HEK293 (cell line): ENCODE results near the gene WDR75.
"Not testable (repeated sequence)": the region's sequence is repeated elsewhere in the genome, so short reads cannot be mapped to it uniquely, and the experiment has no call there.

Experiments used
- CTCF ChIA-PET: fragments of 350-600 bp; formaldehyde crosslinking; extraction: SDS; loops from one replicate; lab custom pipeline; 2021; ENCODE audit warnings: antibody characterized with exemption; lab: Yijun Ruan, JAX
- POLR2A ChIA-PET: fragments of 300-600 bp; formaldehyde crosslinking; extraction: SDS; loops from one replicate; lab custom pipeline; 2020; ENCODE audit warnings: antibody characterized with exemption, inconsistent platforms; lab: Yijun Ruan, JAX
- H3K27ac ChIP-seq: fragments of 200-500 bp; sonication (Bioruptor generic); 2 replicates; pipeline ENCODE4 v1.5.1; 2014; ENCODE audit warnings: low read depth, low read length, control low read depth, inconsistent platforms; ENCODE audit errors: extremely low read depth
- H3K36me3 ChIP-seq, 2 experiments: fragments of 200-500 bp in 1 of 2; sonication (Bioruptor generic) in 1 of 2; 1 replicate in 1 of 2; 2 replicates in 1 of 2; pipeline ENCODE4 v1.5.1; 2014 to 2017; ENCODE audit warnings: inconsistent platforms in 2 of 2, low read length in 2 of 2; ENCODE audit not compliant: control insufficient read depth in 2 of 2, insufficient read depth in 1 of 2
- H3K4me1 ChIP-seq: fragments of 200-500 bp; sonication (Bioruptor generic); 2 replicates; pipeline ENCODE4 v1.5.1; 2014; ENCODE audit warnings: mild to moderate bottlenecking, low read length, inconsistent platforms; ENCODE audit not compliant: control insufficient read depth, insufficient read depth
- H3K4me3 ChIP-seq: 2 replicates; pipeline ENCODE4 v1.5.1; 2011; ENCODE audit warnings: low read depth, mild to moderate bottlenecking, control low read depth, low read length, moderate library complexity
- H3K9me3 ChIP-seq: fragments of 200-500 bp; sonication (Bioruptor generic); 2 replicates; pipeline ENCODE4 v1.5.1; 2014; ENCODE audit warnings: low read depth, low read length, inconsistent platforms; ENCODE audit not compliant: control insufficient read depth, insufficient read depth
- EGR2 ChIP-seq: fragments of 450-650 bp; formaldehyde crosslinking; IDR thresholded peaks from 2 replicates; pipeline ENCODE4 v1.5.1; 2016; ENCODE audit warnings: low read depth, missing biosample characterization, missing genetic modification characterization
- GLI2 ChIP-seq: fragments of 450-650 bp; formaldehyde crosslinking; IDR thresholded peaks from 2 replicates; pipeline ENCODE4; 2017; ENCODE audit warnings: missing biosample characterization, missing genetic modification characterization, low read depth, borderline replicate concordance
- KLF8 ChIP-seq: fragments of 450-650 bp; formaldehyde crosslinking; IDR thresholded peaks from 2 replicates; pipeline ENCODE4 v1.5.1; 2016; ENCODE audit warnings: missing biosample characterization, missing genetic modification characterization
- MZF1 ChIP-seq: fragments of 450-650 bp; formaldehyde crosslinking; IDR thresholded peaks from 2 replicates; pipeline ENCODE4 v1.5.1; 2017; ENCODE audit warnings: missing biosample characterization, missing genetic modification characterization, borderline replicate concordance
- SCRT2 ChIP-seq: fragments of 450-650 bp; formaldehyde crosslinking; IDR thresholded peaks from 2 replicates; pipeline ENCODE4 v1.5.1; 2016; ENCODE audit warnings: missing biosample characterization, missing genetic modification characterization
- ZBTB20 ChIP-seq: fragments of 450-650 bp; formaldehyde crosslinking; IDR thresholded peaks from 2 replicates; pipeline ENCODE4 v1.5.1; 2016; ENCODE audit warnings: missing biosample characterization, missing genetic modification characterization
- ZBTB21 ChIP-seq: fragments of 450-650 bp; formaldehyde crosslinking; IDR thresholded peaks from 2 replicates; pipeline ENCODE4 v1.5.1; 2017; ENCODE audit warnings: missing biosample characterization, missing genetic modification characterization
- ZBTB8A ChIP-seq: fragments of 450-650 bp; formaldehyde crosslinking; IDR thresholded peaks from 2 replicates; pipeline ENCODE4 v1.5.1; 2016; ENCODE audit warnings: missing biosample characterization, missing genetic modification characterization
- ZFHX2 ChIP-seq: fragments of 450-650 bp; formaldehyde crosslinking; conservative IDR thresholded peaks from 2 replicates; pipeline ENCODE4 v1.5.1; 2016; ENCODE audit warnings: missing biosample characterization, missing genetic modification characterization
- ZNF146 ChIP-seq: fragments of 450-650 bp; formaldehyde crosslinking; IDR thresholded peaks from 2 replicates; pipeline ENCODE4 v1.5.1; 2016; ENCODE audit warnings: missing biosample characterization, missing genetic modification characterization
- ZNF184 ChIP-seq: fragments of 450-650 bp; IDR thresholded peaks from 2 replicates; pipeline ENCODE4 v1.5.1; 2018; ENCODE audit warnings: missing biosample characterization, mild to moderate bottlenecking, missing genetic modification characterization
- ZNF23 ChIP-seq: fragments of 450-650 bp; formaldehyde crosslinking; IDR thresholded peaks from 2 replicates; pipeline ENCODE4 v1.5.1; 2016; ENCODE audit warnings: missing biosample characterization, missing genetic modification characterization, borderline replicate concordance
- ZNF366 ChIP-seq: fragments of 450-650 bp; formaldehyde crosslinking; conservative IDR thresholded peaks from 2 replicates; pipeline ENCODE4 v1.5.1; 2016; ENCODE audit warnings: missing biosample characterization, missing genetic modification characterization
- ZNF501 ChIP-seq: fragments of 450-650 bp; formaldehyde crosslinking; IDR thresholded peaks from 2 replicates; pipeline ENCODE4 v1.5.1; 2016; ENCODE audit warnings: missing biosample characterization, missing genetic modification characterization
- ZNF510 ChIP-seq: fragments of 450-650 bp; formaldehyde crosslinking; IDR thresholded peaks from 2 replicates; pipeline ENCODE4 v1.5.1; 2018; ENCODE audit warnings: mild to moderate bottlenecking, missing genetic modification characterization, missing biosample characterization; ENCODE audit not compliant: insufficient replicate concordance
- ZNF549 ChIP-seq: fragments of 450-650 bp; IDR thresholded peaks from 2 replicates; pipeline ENCODE4 v1.5.1; 2018; ENCODE audit warnings: missing biosample characterization, missing genetic modification characterization, mild to moderate bottlenecking, inconsistent platforms, moderate library complexity
- ZNF629 ChIP-seq: fragments of 450-650 bp; formaldehyde crosslinking; IDR thresholded peaks from 2 replicates; pipeline ENCODE4 v1.5.1; 2017; ENCODE audit warnings: missing biosample characterization, missing genetic modification characterization
- ZNF658 ChIP-seq: fragments of 450-650 bp; formaldehyde crosslinking; IDR thresholded peaks from 2 replicates; pipeline ENCODE4; 2016; ENCODE audit warnings: missing biosample characterization, missing genetic modification characterization
- ZNF677 ChIP-seq: fragments of 450-650 bp; IDR thresholded peaks from 2 replicates; pipeline ENCODE4 v1.5.0; 2018; ENCODE audit warnings: missing biosample characterization, mild to moderate bottlenecking, missing genetic modification characterization, moderate library complexity
- ZNF792 ChIP-seq: fragments of 450-650 bp; formaldehyde crosslinking; IDR thresholded peaks from 2 replicates; pipeline ENCODE4 v1.5.1; 2016; ENCODE audit warnings: missing biosample characterization, missing genetic modification characterization
- TF ChIP-seq, protein P1 (sequence below): fragments of 450-650 bp; formaldehyde crosslinking; IDR thresholded peaks from 2 replicates; pipeline ENCODE4 v1.5.1; 2016; ENCODE audit warnings: missing biosample characterization, missing genetic modification characterization
- TF ChIP-seq, protein P2 (sequence below): fragments of 450-650 bp; formaldehyde crosslinking; IDR thresholded peaks from 2 replicates; pipeline ENCODE4 v1.5.1; 2016; ENCODE audit warnings: missing biosample characterization, missing genetic modification characterization
- TF ChIP-seq, protein P3 (sequence below): fragments of 450-650 bp; formaldehyde crosslinking; IDR thresholded peaks from 2 replicates; pipeline ENCODE4 v1.5.1; 2016; ENCODE audit warnings: missing biosample characterization, missing genetic modification characterization
- TF ChIP-seq, protein P4 (sequence below): fragments of 450-650 bp; formaldehyde crosslinking; IDR thresholded peaks from 2 replicates; pipeline ENCODE4 v1.5.1; 2016; ENCODE audit warnings: missing biosample characterization, missing genetic modification characterization

WDR75 gene

DNA sequence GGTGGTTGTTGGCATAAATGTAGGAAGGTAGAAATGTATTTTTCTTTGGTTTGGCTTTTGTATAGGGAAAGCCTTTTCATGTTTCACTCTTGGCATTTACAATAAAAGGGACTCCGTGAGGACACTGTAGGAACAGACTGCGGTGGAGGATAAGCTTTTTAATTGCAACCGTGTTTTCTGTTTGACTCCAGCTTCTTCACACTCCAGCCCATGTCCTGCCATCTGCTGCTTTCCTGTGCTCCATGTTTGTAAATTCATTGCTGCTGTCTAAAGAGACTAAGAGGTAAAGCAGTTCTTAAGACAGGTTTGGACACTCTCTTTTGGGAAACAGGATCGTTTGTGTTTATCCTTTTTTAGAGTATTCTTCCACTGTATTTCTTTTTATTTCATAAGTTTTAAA, 33.3 kb downstream of the WDR75 start:
- POLR2A ChIA-PET, result no interaction called here
- TF ChIP-seq, protein P1, sequence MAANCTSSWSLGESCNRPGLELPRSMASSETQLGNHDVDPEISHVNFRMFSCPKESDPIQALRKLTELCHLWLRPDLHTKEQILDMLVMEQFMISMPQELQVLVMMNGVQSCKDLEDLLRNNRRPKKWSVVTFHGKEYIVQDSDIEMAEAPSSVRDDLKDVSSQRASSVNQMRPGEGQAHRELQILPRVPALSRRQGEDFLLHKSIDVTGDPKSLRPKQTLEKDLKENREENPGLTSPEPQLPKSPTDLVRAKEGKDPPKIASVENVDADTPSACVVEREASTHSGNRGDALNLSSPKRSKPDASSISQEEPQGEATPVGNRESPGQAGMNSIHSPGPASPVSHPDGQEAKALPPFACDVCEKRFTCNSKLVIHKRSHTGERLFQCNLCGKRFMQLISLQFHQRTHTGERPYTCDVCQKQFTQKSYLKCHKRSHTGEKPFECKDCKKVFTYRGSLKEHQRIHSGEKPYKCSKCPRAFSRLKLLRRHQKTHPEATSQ (tag by site-specific recombination), result no peak
- no peak for TF ChIP-seq ZNF629 (tag by site-specific recombination)
- TF ChIP-seq ZNF792, result no peak
- TF ChIP-seq ZNF658, result no peak
- TF ChIP-seq, protein P2, sequence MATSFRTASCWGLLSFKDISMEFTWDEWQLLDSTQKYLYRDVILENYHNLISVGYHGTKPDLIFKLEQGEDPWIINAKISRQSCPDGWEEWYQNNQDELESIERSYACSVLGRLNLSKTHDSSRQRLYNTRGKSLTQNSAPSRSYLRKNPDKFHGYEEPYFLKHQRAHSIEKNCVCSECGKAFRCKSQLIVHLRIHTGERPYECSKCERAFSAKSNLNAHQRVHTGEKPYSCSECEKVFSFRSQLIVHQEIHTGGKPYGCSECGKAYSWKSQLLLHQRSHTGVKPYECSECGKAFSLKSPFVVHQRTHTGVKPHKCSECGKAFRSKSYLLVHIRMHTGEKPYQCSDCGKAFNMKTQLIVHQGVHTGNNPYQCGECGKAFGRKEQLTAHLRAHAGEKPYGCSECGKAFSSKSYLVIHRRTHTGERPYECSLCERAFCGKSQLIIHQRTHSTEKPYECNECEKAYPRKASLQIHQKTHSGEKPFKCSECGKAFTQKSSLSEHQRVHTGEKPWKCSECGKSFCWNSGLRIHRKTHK, result no peak
- no peak for TF ChIP-seq EGR2
- no peaks in the 10 kb centered on the region for H3K4me1 ChIP-seq
- no peaks in the 10 kb centered on the region for H3K9me3 ChIP-seq
- H3K4me3 ChIP-seq, result no peak overlapping the region
- CTCF ChIA-PET, result interaction anchor here (1.2 to 1.4 kb wide), 2 partner anchors 10 to 18 kb away, joined by 3 to 7 read pairs; no protein-coding TSS in a partner anchor
- no peak overlapping the region for H3K27ac ChIP-seq
- H3K36me3 ChIP-seq, result peaks cover 44 to 64% of the 10 kb centered on the region in 2 experiments

DNA sequence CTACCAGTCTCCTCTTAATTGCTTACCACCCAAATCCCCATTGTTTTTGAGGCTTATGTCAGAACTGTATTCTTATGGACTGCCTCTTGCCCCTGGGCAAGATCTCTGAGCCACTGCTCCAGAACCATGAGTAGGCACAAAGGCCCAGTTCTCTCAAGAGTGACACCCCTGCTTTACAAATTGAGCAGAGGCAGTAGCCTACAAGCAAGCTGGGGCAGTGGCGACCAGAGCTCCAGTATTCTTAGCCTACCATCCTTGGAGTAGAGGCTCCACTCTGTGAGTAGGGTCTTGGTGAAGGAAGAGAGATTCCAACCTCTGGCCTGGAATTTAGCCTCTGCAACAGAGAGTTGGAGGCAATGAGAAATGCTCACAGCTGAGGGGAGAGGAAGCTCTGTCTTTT, 36.5 kb downstream of the WDR75 start:
- H3K36me3 ChIP-seq, result peaks cover 28 to 35% of the 10 kb centered on the region in 2 experiments
- TF ChIP-seq ZNF366, result no peak
- no peak for TF ChIP-seq ZNF549 (tag by site-specific recombination)
- no peak for TF ChIP-seq MZF1 (tag by site-specific recombination)
- TF ChIP-seq ZBTB20 (tag by site-specific recombination), result no peak
- no peak for TF ChIP-seq ZNF510 (tag by site-specific recombination)
- no peak for TF ChIP-seq ZNF23 (tag by site-specific recombination)
- no peak for TF ChIP-seq GLI2 (tag by site-specific recombination)
- TF ChIP-seq ZNF146 (tag by site-specific recombination), result no peak
- no peak for TF ChIP-seq ZBTB8A
- no peak for TF ChIP-seq ZNF677 (tag by site-specific recombination)
- TF ChIP-seq, protein P3, sequence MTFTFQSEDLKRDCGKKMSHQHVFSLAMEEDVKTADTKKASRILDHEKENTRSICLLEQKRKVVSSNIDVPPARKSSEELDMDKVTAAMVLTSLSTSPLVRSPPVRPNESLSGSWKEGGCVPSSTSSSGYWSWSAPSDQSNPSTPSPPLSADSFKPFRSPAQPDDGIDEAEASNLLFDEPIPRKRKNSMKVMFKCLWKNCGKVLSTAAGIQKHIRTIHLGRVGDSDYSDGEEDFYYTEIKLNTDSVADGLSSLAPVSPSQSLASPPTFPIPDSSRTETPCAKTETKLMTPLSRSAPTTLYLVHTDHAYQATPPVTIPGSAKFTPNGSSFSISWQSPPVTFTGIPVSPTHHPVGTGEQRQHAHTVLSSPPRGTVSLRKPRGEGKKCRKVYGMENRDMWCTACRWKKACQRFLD (tag by site-specific recombination), result no peak
- no peak for TF ChIP-seq KLF8 (tag by site-specific recombination)
- no peak for TF ChIP-seq ZBTB21 (tag by site-specific recombination)
- no peak for TF ChIP-seq SCRT2 (tag by site-specific recombination)
- no peak for TF ChIP-seq ZNF184
- TF ChIP-seq, protein P4, sequence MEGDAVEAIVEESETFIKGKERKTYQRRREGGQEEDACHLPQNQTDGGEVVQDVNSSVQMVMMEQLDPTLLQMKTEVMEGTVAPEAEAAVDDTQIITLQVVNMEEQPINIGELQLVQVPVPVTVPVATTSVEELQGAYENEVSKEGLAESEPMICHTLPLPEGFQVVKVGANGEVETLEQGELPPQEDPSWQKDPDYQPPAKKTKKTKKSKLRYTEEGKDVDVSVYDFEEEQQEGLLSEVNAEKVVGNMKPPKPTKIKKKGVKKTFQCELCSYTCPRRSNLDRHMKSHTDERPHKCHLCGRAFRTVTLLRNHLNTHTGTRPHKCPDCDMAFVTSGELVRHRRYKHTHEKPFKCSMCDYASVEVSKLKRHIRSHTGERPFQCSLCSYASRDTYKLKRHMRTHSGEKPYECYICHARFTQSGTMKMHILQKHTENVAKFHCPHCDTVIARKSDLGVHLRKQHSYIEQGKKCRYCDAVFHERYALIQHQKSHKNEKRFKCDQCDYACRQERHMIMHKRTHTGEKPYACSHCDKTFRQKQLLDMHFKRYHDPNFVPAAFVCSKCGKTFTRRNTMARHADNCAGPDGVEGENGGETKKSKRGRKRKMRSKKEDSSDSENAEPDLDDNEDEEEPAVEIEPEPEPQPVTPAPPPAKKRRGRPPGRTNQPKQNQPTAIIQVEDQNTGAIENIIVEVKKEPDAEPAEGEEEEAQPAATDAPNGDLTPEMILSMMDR, result no peak
- TF ChIP-seq ZFHX2 (tag by site-specific recombination), result no peak
- no peak for TF ChIP-seq ZNF501 (tag by site-specific recombination)
- TF ChIP-seq, all 188 proteins: peak for 0
- no peak overlapping the region for H3K4me3 ChIP-seq
- POLR2A ChIA-PET, result no interaction called here
- H3K27ac ChIP-seq, result no peak overlapping the region
- CTCF ChIA-PET, result interaction anchor here (0.6 kb wide), 1 partner anchor 9 kb away, joined by 3 read pairs; no protein-coding TSS in a partner anchor
- no peaks in the 10 kb centered on the region for H3K9me3 ChIP-seq
- no peaks in the 10 kb centered on the region for H3K4me1 ChIP-seq

DNA sequence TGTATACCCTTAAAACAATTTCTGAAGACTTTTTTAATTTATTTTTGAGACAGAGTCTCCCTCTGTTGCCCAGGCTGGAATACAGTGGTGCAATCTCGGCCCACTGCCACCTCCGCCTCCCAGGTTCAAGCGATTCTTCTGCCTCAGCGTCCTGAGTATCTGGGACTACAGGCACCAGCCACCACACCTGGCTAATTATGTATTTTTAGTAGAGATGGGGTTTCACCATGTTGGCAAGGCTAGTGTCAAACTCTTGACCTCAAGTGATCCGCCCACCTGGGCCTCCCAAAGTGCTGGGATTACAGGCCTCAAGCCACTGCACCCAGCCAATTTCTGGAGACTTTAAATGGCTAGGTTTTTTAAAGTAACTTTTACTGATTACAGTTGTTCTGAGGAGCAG, 37.0 kb downstream of the WDR75 start:
- POLR2A ChIA-PET, result not testable (repeated sequence)

More for the DNA sequence above, 37.0 kb downstream of the WDR75 start:
- peaks cover 24 to 33% of the 10 kb centered on the region in 2 experiments for H3K36me3 ChIP-seq
- CTCF ChIA-PET, H3K4me1 ChIP-seq, H3K27ac ChIP-seq, H3K4me3 ChIP-seq, H3K9me3 ChIP-seq: not testable (repeated sequence)
